OCI-LY3 (cell line): ENCODE measurements around the gene TBX2.

Source experiments
- EZH2phosphoT487 ChIP-seq: fragments of 200-600 bp; shearing (Covaris generic); IDR thresholded peaks from 2 replicates; pipeline ENCODE4 v1.6.1; 2018; ENCODE audit warnings: antibody characterized with exemption, mixed run types, low read depth
- TF ChIP-seq, protein P1 (sequence below): fragments of 200-600, 300-600 bp; sonication (generic); IDR thresholded peaks from 2 replicates; pipeline ENCODE4 v1.5.1; 2014; ENCODE audit warnings: antibody characterized with exemption, low read length, low read depth

DNA sequence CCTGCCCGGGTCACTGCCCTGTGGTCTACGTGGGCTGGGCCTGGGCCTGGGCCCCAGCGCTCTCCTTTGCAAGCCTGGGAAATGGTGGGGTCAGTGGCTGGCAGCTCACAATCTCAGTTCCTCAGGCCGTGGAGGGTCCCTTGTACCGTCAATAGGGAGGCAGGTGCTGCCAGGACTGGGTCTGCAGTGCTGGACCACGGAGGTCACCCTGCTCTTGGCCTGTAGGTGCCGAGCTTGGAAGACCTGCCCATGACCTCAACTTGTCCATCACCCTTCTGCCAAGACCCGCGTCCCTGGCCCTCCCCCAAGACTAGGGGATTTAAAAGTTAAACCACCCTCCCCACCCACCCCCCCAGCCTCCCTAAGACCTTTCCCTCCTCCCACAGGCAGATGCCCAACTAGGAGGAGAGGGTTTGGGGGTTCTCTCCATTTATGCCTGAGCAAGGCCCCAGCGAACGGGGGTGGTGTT is 2.5 kb downstream of the TBX2 start:
- TF ChIP-seq, protein P1, sequence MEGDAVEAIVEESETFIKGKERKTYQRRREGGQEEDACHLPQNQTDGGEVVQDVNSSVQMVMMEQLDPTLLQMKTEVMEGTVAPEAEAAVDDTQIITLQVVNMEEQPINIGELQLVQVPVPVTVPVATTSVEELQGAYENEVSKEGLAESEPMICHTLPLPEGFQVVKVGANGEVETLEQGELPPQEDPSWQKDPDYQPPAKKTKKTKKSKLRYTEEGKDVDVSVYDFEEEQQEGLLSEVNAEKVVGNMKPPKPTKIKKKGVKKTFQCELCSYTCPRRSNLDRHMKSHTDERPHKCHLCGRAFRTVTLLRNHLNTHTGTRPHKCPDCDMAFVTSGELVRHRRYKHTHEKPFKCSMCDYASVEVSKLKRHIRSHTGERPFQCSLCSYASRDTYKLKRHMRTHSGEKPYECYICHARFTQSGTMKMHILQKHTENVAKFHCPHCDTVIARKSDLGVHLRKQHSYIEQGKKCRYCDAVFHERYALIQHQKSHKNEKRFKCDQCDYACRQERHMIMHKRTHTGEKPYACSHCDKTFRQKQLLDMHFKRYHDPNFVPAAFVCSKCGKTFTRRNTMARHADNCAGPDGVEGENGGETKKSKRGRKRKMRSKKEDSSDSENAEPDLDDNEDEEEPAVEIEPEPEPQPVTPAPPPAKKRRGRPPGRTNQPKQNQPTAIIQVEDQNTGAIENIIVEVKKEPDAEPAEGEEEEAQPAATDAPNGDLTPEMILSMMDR, result no peak
- no peak for TF ChIP-seq EZH2phosphoT487
